Measurements from ENCODE around the gene BLTP2. TPM values are rescaled to one million over a fixed set of nuclear protein-coding genes. Genes with fewer than 3 reads are reported as not detected.
A peak's percentile ranks its signal among the peaks of the same experiment; 100 is the strongest.

Gene BLTP2
- total RNA-seq, 1 experiment from 2014 or later = 168 TPM

GRCh38 chr17:28599311-28600184 is 45.4 kb downstream of the BLTP2 start:
- DNase-seq (ENCODE audit: low read depth) = peak; percentile 88

GRCh38 chr17:28598799-28599310 is 46.1 kb downstream of the BLTP2 start, which contains the start of gene SPAG5:
Gene SPAG5, minus strand, starts transcription at chr17:28599025. Its CDS starts 79 bp downstream, at chr17:28598946.
- DNase-seq (ENCODE audit: low read depth) = peak; percentile 96

- no peak for DNase-seq (ENCODE audit: low read depth)
Measured at GRCh38 chr17:28598389-28598788, 46.6 kb downstream of the BLTP2 start.

GRCh38 chr17:28597606-28598383 is 47.2 kb downstream of the BLTP2 start:
- DNase-seq (ENCODE audit: low read depth) = no peak

Other genes with a start within 250 kb of the BLTP2 start
- gene SLC46A1, start 238.9 kb downstream of the BLTP2 start, total RNA-seq (2014; rRNA removed; shearing (Covaris generic)) = 2.2 and 2.4 TPM in 2 replicates
- gene SLC13A2, start 171.5 kb downstream of the BLTP2 start, total RNA-seq (2014; rRNA removed; shearing (Covaris generic)) = not detected in 2 replicates
- not detected in 2 replicates for gene FOXN1, start 138.8 kb downstream of the BLTP2 start, total RNA-seq (2014; rRNA removed; shearing (Covaris generic))
- gene UNC119, start 92.5 kb downstream of the BLTP2 start, total RNA-seq (2014; rRNA removed; shearing (Covaris generic)) = 57.8 and 58.4 TPM in 2 replicates
- 34.1 and 43.0 TPM in 2 replicates for gene PIGS, start 73.6 kb downstream of the BLTP2 start, total RNA-seq (2014; rRNA removed; shearing (Covaris generic))
- 17.1 and 18.4 TPM in 2 replicates for gene ALDOC, start 68.3 kb downstream of the BLTP2 start, total RNA-seq (2014; rRNA removed; shearing (Covaris generic))
- gene SPAG5, start 46.1 kb downstream of the BLTP2 start, total RNA-seq (2014; rRNA removed; shearing (Covaris generic)) = 84.5 and 93.0 TPM in 2 replicates
- gene RSKR, start 31.0 kb downstream of the BLTP2 start, total RNA-seq (2014; rRNA removed; shearing (Covaris generic)) = 2.8 and 5.8 TPM in 2 replicates
- 49.3 and 64.3 TPM in 2 replicates for gene SDF2, start 16.7 kb upstream of the BLTP2 start, total RNA-seq (2014; rRNA removed; shearing (Covaris generic))
- gene SUPT6H, start 17.0 kb upstream of the BLTP2 start, total RNA-seq (2014; rRNA removed; shearing (Covaris generic)) = 48.7 and 52.3 TPM in 2 replicates
- gene PROCA1, start 66.7 kb upstream of the BLTP2 start, total RNA-seq (2014; rRNA removed; shearing (Covaris generic)) = 0.80 and 1.3 TPM in 2 replicates
- 134 and 141 TPM in 2 replicates for gene RAB34, start 72.7 kb upstream of the BLTP2 start, total RNA-seq (2014; rRNA removed; shearing (Covaris generic))
- gene RPL23A, start 74.8 kb upstream of the BLTP2 start, total RNA-seq (2014; rRNA removed; shearing (Covaris generic)) = 1,148 and 1,282 TPM in 2 replicates
- gene TLCD1, start 81.1 kb upstream of the BLTP2 start, total RNA-seq (2014; rRNA removed; shearing (Covaris generic)) = 28.8 and 29.9 TPM in 2 replicates
- gene NEK8, start 83.6 kb upstream of the BLTP2 start, total RNA-seq (2014; rRNA removed; shearing (Covaris generic)) = 3.2 and 4.5 TPM in 2 replicates
- 68.7 and 80.7 TPM in 2 replicates for gene TRAF4, start 98.9 kb upstream of the BLTP2 start, total RNA-seq (2014; rRNA removed; shearing (Covaris generic))
- gene FAM222B, start 197.6 kb upstream of the BLTP2 start, total RNA-seq (2014; rRNA removed; shearing (Covaris generic)) = 4.4 and 11.9 TPM in 2 replicates
- 35.4 and 47.1 TPM in 2 replicates for gene ERAL1, start 209.9 kb upstream of the BLTP2 start, total RNA-seq (2014; rRNA removed; shearing (Covaris generic))

Measured in HT1080 (cell line).